GM20000 (cell line): ENCODE results near the gene SPATA9.

Experiments
- DNase-seq: peaks from one replicate; pipeline ENCODE4 v3.0.0; 2012; ENCODE audit warnings: low spot score
- CTCF ChIP-seq: IDR thresholded peaks from 2 replicates; pipeline ENCODE4 v1.5.1; 2012; ENCODE audit warnings: mild to moderate bottlenecking, control low read depth; ENCODE audit errors: extremely low read depth, missing control alignments

The SPATA9 gene

GRCh38 chr5:95619096-95619495 lies 63.7 kb downstream of the SPATA9 start:
- no peak for DNase-seq
- TF ChIP-seq CTCF = no peak

GRCh38 chr5:95617057-95617456 lies 65.7 kb downstream of the SPATA9 start:
- DNase-seq = peak; percentile 36
- TF ChIP-seq CTCF = no peak

DNA sequence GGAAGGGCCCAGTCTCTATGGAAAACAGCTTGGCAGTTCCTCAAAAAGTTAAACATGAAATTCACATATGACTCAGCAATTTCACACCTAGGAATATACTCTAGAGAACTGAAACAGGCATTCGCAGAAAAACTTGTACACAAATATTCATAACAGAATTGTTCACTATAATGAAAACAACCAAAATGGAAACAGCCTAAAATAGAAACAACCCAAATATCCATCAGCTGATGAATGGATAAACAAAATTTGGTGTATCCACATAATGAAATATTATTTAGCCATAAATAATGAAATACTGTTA lies 67.7 kb downstream of the SPATA9 start:
- TF ChIP-seq CTCF = no peak
- DNase-seq = no peak

- no peak for TF ChIP-seq CTCF
- DNase-seq = no peak
Observed at GRCh38 chr5:95613514-95613913, 69.3 kb downstream of the SPATA9 start.

GRCh38 chr5:95611396-95611795 lies 71.4 kb downstream of the SPATA9 start:
- no peak for DNase-seq
- TF ChIP-seq CTCF = no peak

GRCh38 chr5:95610546-95610945 lies 72.2 kb downstream of the SPATA9 start:
- DNase-seq = no peak
- TF ChIP-seq CTCF = no peak

DNA sequence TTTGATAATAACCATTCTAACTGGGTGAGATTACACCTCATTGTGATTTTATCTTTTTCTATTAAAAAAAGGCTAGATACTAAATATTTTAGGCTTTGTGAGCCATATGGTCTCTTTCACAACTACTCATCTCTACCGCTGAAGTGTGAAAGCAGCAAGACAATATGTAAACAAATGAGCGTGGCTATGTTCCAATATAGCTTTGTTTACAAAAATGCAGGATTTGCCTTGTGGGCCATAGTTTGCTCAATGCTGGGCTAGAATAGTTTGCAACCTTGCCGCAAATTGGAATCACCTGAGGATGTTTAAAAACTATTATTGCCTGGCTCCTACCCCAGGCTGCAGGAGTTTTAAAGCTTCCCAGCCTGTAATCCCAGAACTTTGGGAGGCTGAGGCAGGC lies 73.1 kb downstream of the SPATA9 start:
- no peak for DNase-seq
- no peak for TF ChIP-seq CTCF
